Measurements from ENCODE around the gene MYO1D. TPM values are rescaled to one million over a fixed set of nuclear protein-coding genes. Genes with fewer than 3 reads are reported as not detected.

The MYO1D gene
- total RNA-seq, 6 donors from 2014 or later, result 63.0 to 139 (median 91.9) TPM

DNA sequence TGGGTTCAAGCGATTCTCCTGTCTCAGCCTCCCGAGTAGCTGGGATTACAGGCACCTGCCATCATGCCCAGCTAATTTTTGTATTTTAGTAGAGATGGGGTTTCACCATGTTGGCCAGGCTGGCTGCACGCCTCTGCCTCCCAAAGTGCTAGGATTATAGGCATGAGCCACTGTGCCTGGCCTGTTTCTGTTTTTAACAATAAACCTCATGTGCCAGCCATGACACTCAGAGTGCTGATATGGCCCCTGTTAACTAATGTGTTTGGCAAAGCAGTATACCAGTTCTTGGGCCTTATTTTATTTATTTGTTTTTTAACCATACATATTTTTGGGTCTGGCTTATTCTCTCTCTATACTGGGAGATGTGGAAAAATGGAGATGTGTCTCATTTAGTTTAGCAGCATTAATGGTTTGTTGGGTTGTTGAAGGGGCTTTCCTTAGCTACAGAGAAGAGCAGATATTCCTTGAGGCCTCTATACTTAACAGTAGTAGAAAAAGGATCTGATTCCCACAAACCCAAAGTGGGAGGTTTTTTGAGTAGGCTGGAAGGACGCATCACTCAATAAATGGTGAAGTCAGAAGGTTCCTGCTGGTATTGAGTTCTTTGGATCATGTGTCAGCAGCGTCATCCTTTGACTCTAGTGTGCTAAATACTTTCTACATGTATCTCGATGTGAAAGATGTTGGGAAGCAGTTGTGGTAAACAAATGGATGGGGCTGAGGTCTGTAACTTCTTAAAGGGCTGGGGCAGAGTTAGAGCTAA is 406.3 kb downstream of the MYO1D start:
- Histone ChIP-seq H3K27me3 (no peaks in the 10 kb centered on the region), H3K36me3 (peaks cover 25 to 98% (median 89%) of the 10 kb centered on the region in 4 donors), H3K9me3 (no peaks in the 10 kb centered on the region), H3K4me1 (no peaks in the 10 kb centered on the region), H3K4me3 (no peak overlapping the region), H3K27ac (no peak overlapping the region)
- TF ChIP-seq POLR2A (IDR thresholded peaks at IDR 0.05) (no peak), POLR2AphosphoS5 (IDR thresholded peaks at IDR 0.05) (no peak), EP300 (IDR thresholded peaks at IDR 0.05) (no peak)
- TF ChIP-seq, protein P1, sequence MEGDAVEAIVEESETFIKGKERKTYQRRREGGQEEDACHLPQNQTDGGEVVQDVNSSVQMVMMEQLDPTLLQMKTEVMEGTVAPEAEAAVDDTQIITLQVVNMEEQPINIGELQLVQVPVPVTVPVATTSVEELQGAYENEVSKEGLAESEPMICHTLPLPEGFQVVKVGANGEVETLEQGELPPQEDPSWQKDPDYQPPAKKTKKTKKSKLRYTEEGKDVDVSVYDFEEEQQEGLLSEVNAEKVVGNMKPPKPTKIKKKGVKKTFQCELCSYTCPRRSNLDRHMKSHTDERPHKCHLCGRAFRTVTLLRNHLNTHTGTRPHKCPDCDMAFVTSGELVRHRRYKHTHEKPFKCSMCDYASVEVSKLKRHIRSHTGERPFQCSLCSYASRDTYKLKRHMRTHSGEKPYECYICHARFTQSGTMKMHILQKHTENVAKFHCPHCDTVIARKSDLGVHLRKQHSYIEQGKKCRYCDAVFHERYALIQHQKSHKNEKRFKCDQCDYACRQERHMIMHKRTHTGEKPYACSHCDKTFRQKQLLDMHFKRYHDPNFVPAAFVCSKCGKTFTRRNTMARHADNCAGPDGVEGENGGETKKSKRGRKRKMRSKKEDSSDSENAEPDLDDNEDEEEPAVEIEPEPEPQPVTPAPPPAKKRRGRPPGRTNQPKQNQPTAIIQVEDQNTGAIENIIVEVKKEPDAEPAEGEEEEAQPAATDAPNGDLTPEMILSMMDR (IDR thresholded peaks at IDR 0.05), result no peak
- ATAC-seq (ENCODE audit: low FRiP score in 2 of 2), result no peak
- no peak for DNase-seq
- 91 to 92% methylated on average over 6 of the region's 6 CpGs for WGBS, 2 donors

DNA sequence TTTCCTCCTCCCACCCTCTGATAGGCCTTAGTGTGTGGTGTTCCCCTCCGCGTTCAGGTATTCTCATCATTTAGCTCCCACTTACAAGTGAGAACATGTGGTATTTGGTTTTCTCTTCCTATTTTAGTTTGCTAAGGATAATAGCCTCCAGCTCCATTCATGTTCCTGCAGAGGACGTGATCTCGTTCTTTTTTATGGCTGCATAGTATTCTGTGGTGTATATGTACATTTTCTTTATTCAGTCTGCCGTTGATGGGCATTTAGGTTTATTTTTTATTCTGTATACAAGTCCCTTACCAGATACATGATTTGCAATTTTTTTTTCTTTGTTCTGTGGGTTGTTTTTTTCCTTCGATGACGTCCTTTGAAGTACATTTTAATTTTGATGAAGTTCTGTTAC is 409.0 kb downstream of the MYO1D start:
- H3K27me3 ChIP-seq, result no peaks in the 10 kb centered on the region
- ATAC-seq (ENCODE audit: low FRiP score in 2 of 2) (no peak), DNase-seq (no peak)
- TF ChIP-seq EP300 (IDR thresholded peaks at IDR 0.05) (no peak), POLR2A (IDR thresholded peaks at IDR 0.05) (no peak), POLR2AphosphoS5 (IDR thresholded peaks at IDR 0.05) (no peak)
- TF ChIP-seq, protein P1 (IDR thresholded peaks at IDR 0.05), result no peak
- H3K4me3 ChIP-seq, result no peak overlapping the region
- no peaks in the 10 kb centered on the region for H3K4me1 ChIP-seq
- H3K36me3 ChIP-seq, result peaks cover 22 to 98% (median 84%) of the 10 kb centered on the region in 4 donors
- WGBS, 2 donors, result 96 to 98% methylated on average over 7 of the region's 7 CpGs
- H3K27ac ChIP-seq, result no peak overlapping the region
- no peaks in the 10 kb centered on the region for H3K9me3 ChIP-seq

DNA sequence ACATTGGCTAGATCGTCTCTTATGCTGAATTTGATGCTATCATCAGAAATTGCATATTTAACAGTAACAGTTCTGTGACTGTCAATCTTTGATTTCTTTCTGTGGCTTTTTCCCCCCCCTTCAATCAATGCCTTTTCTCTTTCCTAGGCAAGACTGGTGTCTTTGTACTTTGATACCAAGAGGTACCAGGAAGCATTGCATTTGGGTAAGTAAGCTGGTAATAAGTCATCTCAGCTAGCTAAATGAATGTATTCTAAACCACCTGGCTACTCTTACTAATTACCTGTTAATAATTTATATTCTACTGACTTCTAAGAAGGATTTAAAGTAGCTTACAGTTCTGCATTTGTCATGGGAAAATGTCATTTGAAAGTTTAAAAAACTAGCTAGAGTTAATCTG is 412.6 kb downstream of the MYO1D start:
- TF ChIP-seq EP300 (IDR thresholded peaks at IDR 0.05) (no peak), POLR2A (IDR thresholded peaks at IDR 0.05) (no peak), POLR2AphosphoS5 (IDR thresholded peaks at IDR 0.05) (no peak)
- TF ChIP-seq, protein P1 (IDR thresholded peaks at IDR 0.05), result no peak
- Histone ChIP-seq H3K27me3 (no peaks in the 10 kb centered on the region), H3K4me1 (no peaks in the 10 kb centered on the region), H3K9me3 (no peaks in the 10 kb centered on the region), H3K4me3 (no peak overlapping the region), H3K27ac (no peak overlapping the region), H3K36me3 (peaks cover 19 to 97% (median 69%) of the 10 kb centered on the region in 4 donors)
- ATAC-seq (ENCODE audit: low FRiP score in 2 of 2) (no peak), DNase-seq (no peak)
- WGBS, 2 donors, result 88 to 97% methylated on average over 1 of the region's 1 CpG

DNA sequence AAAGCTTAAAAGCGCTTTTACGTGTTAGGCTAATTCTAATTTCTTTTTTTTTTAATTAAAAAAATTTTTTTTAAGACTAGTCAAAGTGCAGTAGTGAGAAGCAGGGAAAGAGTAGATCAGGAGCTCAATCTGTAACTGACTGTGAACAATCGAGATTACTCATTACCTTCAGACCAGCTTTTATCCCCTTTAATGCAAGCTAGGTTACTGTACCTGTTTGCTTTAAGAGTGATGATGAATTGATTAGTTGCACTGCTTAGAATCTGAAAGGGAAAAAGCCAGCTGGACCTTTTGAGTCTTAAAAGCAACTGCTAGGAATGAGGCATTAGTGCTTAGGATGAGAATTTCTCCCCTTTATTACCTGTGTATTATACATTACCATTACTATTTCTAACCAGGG is 413.6 kb downstream of the MYO1D start:
- H3K27me3 ChIP-seq, result no peaks in the 10 kb centered on the region
- no peak for TF ChIP-seq POLR2A (IDR thresholded peaks at IDR 0.05)
- TF ChIP-seq EP300 (IDR thresholded peaks at IDR 0.05), result no peak
- TF ChIP-seq, protein P1 (IDR thresholded peaks at IDR 0.05), result no peak
- no peak for TF ChIP-seq POLR2AphosphoS5 (IDR thresholded peaks at IDR 0.05)
- 90 to 94% methylated on average over 3 of the region's 3 CpGs for WGBS, 2 donors
- no peak for ATAC-seq (ENCODE audit: low FRiP score in 2 of 2)
- H3K4me1 ChIP-seq, result no peaks in the 10 kb centered on the region
- DNase-seq, result no peak
- H3K27ac ChIP-seq, result no peak overlapping the region
- H3K36me3 ChIP-seq, result peaks cover 15 to 97% (median 66%) of the 10 kb centered on the region in 4 donors
- H3K9me3 ChIP-seq, result no peaks in the 10 kb centered on the region
- no peak overlapping the region for H3K4me3 ChIP-seq
